Fibroblast of mammary gland (primary cell): ENCODE results near the gene KLF15.

ENCODE experiments used
- DNase-seq: peaks from one replicate; pipeline ENCODE4 v3.0.0-alpha.2; 2010; ENCODE audit warnings: low read depth
- H3K4me3 ChIP-seq: 2 replicates; pipeline ENCODE4 v1.5.1; 2011; ENCODE audit warnings: low read depth, mild to moderate bottlenecking, low read length, moderate library complexity; ENCODE audit not compliant: control insufficient read depth
- CTCF ChIP-seq: conservative IDR thresholded peaks from 2 replicates; pipeline ENCODE4 v1.5.1; 2011; ENCODE audit warnings: low read depth, low read length, inconsistent platforms; ENCODE audit not compliant: control insufficient read depth, insufficient read depth

Gene KLF15

GRCh38 chr3:126370606-126371005 is 13.4 kb upstream of the KLF15 start:
- TF ChIP-seq CTCF = no peak
- no peak overlapping the region for H3K4me3 ChIP-seq
- DNase-seq = no peak

- no peak for TF ChIP-seq CTCF
- DNase-seq = no peak
- H3K4me3 ChIP-seq = no peak overlapping the region
Observed at GRCh38 chr3:126370055-126370454, 12.8 kb upstream of the KLF15 start.

GRCh38 chr3:126369490-126369889 is 12.3 kb upstream of the KLF15 start:
- no peak for TF ChIP-seq CTCF
- H3K4me3 ChIP-seq = no peak overlapping the region
- DNase-seq = no peak

GRCh38 chr3:126367316-126367805 is 10.2 kb upstream of the KLF15 start:
- no peak overlapping the region for H3K4me3 ChIP-seq
- DNase-seq = no peak
- no peak for TF ChIP-seq CTCF

GRCh38 chr3:126365351-126366277 is 8.4 kb upstream of the KLF15 start:
- no peak overlapping the region for H3K4me3 ChIP-seq
- TF ChIP-seq CTCF = no peak
- DNase-seq = no peak

- no peak overlapping the region for H3K4me3 ChIP-seq
- TF ChIP-seq CTCF = no peak
- DNase-seq = no peak
Observed at GRCh38 chr3:126364731-126365301, 7.6 kb upstream of the KLF15 start.
